Suprapubic skin (tissue), 4 donors: ENCODE measurements around the gene NOVA2. TPM values are rescaled to one million over a fixed set of nuclear protein-coding genes. Genes with fewer than 3 reads are reported as not detected.

Experiments
- DNase-seq, 2 donors: peaks; one replicate each; pipeline ENCODE4 v3.0.0-alpha.2; 2019; ENCODE audit warnings: low spot score in 2 of 2
- H3K27ac ChIP-seq: fragments of 200-600 bp; sonication (generic); one replicate; pipeline ENCODE4 v1.5.1; 2019
- H3K27me3 ChIP-seq: fragments of 200-600 bp; sonication (generic); one replicate; pipeline ENCODE4 v1.5.1; 2019
- H3K36me3 ChIP-seq: fragments of 200-600 bp; sonication (generic); one replicate; pipeline ENCODE4 v1.5.1; 2019
- H3K4me1 ChIP-seq: fragments of 200-600 bp; sonication (generic); one replicate; pipeline ENCODE4 v1.5.1; 2019
- H3K4me3 ChIP-seq: fragments of 200-600 bp; sonication (generic); one replicate; pipeline ENCODE4 v1.5.1; 2019; ENCODE audit warnings: mild to moderate bottlenecking
- H3K9me3 ChIP-seq: fragments of 200-600 bp; sonication (generic); one replicate; pipeline ENCODE4 v1.5.1; 2019
- CTCF ChIP-seq, 2 donors: fragments of 200-600 bp in 1 of 2; fragments of 450-650 bp in 1 of 2; sonication (generic) in 1 of 2; IDR thresholded peaks; one replicate each; pipeline ENCODE4 v1.5.1; 2016 to 2019; ENCODE audit warnings: antibody characterized with exemption in 2 of 2, mild to moderate bottlenecking in 1 of 2, moderate library complexity in 1 of 2
- EP300 ChIP-seq: sonication (generic); formaldehyde crosslinking; IDR thresholded peaks from one replicate; pipeline ENCODE4 v1.6.1; 2017; ENCODE audit warnings: antibody characterized with exemption
- POLR2A ChIP-seq, 2 donors: fragments of 450-650 bp; IDR thresholded peaks; one replicate each; pipeline ENCODE4 v1.6.1; 2017; ENCODE audit warnings: antibody characterized with exemption in 2 of 2, mild to moderate bottlenecking in 2 of 2, moderate library complexity in 2 of 2
- POLR2AphosphoS5 ChIP-seq, 3 donors: sonication (generic); formaldehyde crosslinking; IDR thresholded peaks; one replicate each; pipeline ENCODE4 v1.6.1; 2017; ENCODE audit warnings: antibody characterized with exemption in 3 of 3
- WGBS: methylation state at CpG from one replicate; pipeline ENCODE4 v1.1.5; 2018; 5-methylcytosine and 5-hydroxymethylcytosine counted together
- total RNA-seq, 4 donors: library from RNA; depleted of rRNA; stranded (reverse); fragments of >200 nt; gene quantifications; one replicate each; pipeline ENCODE4 v1.1.0, GENCODE V29; 2016

NOVA2 gene
- total RNA-seq, 4 donors from 2014 or later: 0.21 to 0.97 (median 0.55) TPM

- no peak for DNase-seq
- no peak overlapping the region for H3K4me3 ChIP-seq
- H3K9me3 ChIP-seq: no peaks in the 10 kb centered on the region
- WGBS: 7% methylated on average over 10 of the region's 11 CpGs
- no peak overlapping the region for H3K27ac ChIP-seq
- H3K36me3 ChIP-seq: no peaks in the 10 kb centered on the region
- no peak for TF ChIP-seq EP300
- TF ChIP-seq POLR2A (IDR thresholded peaks at IDR 0.05): no peak
- no peak for TF ChIP-seq POLR2AphosphoS5 (IDR thresholded peaks at IDR 0.05)
- no peak for TF ChIP-seq CTCF (IDR thresholded peaks at IDR 0.05)
- H3K4me1 ChIP-seq: peaks cover 21% of the 10 kb centered on the region
- peaks cover 86% of the 10 kb centered on the region for H3K27me3 ChIP-seq
These were observed 2.3 kb downstream of the NOVA2 start for GRCh38 chr19:45971260-45971902.

GRCh38 chr19:45969676-45970075 lies 4.0 kb downstream of the NOVA2 start:
- no peak for DNase-seq
- Histone ChIP-seq H3K27me3 (peaks cover 85% of the 10 kb centered on the region), H3K27ac (no peak overlapping the region), H3K4me1 (peaks cover 21% of the 10 kb centered on the region), H3K4me3 (no peak overlapping the region), H3K9me3 (no peaks in the 10 kb centered on the region), H3K36me3 (no peaks in the 10 kb centered on the region)
- TF ChIP-seq CTCF (IDR thresholded peaks at IDR 0.05) (no peak), POLR2A (IDR thresholded peaks at IDR 0.05) (no peak)
- 70% methylated on average over 5 of the region's 5 CpGs for WGBS

- 69% methylated on average over 9 of the region's 9 CpGs for WGBS
- no peaks in the 10 kb centered on the region for H3K36me3 ChIP-seq
These were observed 5.0 kb downstream of the NOVA2 start for GRCh38 chr19:45968626-45969025.

GRCh38 chr19:45967246-45967645 lies 6.4 kb downstream of the NOVA2 start:
- Histone ChIP-seq H3K9me3 (no peaks in the 10 kb centered on the region), H3K27ac (no peak overlapping the region), H3K4me1 (peaks cover 4% of the 10 kb centered on the region), H3K27me3 (peaks cover 80% of the 10 kb centered on the region), H3K36me3 (no peaks in the 10 kb centered on the region), H3K4me3 (no peak overlapping the region)
- WGBS: 76% methylated on average over 7 of the region's 7 CpGs
- DNase-seq: no peak
- TF ChIP-seq CTCF (IDR thresholded peaks at IDR 0.05): no peak
- no peak for TF ChIP-seq EP300
- no peak for TF ChIP-seq POLR2AphosphoS5 (IDR thresholded peaks at IDR 0.05)
- TF ChIP-seq POLR2A (IDR thresholded peaks at IDR 0.05): no peak

More at GRCh38 chr19:45968626-45969025, 5.0 kb downstream of the NOVA2 start:
- TF ChIP-seq POLR2A (IDR thresholded peaks at IDR 0.05) (no peak), POLR2AphosphoS5 (IDR thresholded peaks at IDR 0.05) (no peak), EP300 (no peak), CTCF (IDR thresholded peaks at IDR 0.05) (no peak)
- Histone ChIP-seq H3K27ac (no peak overlapping the region), H3K4me3 (no peak overlapping the region), H3K9me3 (no peaks in the 10 kb centered on the region), H3K4me1 (peaks cover 16% of the 10 kb centered on the region), H3K27me3 (peaks cover 79% of the 10 kb centered on the region)
- DNase-seq: no peak

GRCh38 chr19:45962021-45962420 lies 11.6 kb downstream of the NOVA2 start:
- H3K4me3 ChIP-seq: no peak overlapping the region
- H3K36me3 ChIP-seq: no peaks in the 10 kb centered on the region
- no peaks in the 10 kb centered on the region for H3K9me3 ChIP-seq
- WGBS: 82% methylated on average over 15 of the region's 15 CpGs
- no peak overlapping the region for H3K27ac ChIP-seq
- H3K27me3 ChIP-seq: peaks cover 78% of the 10 kb centered on the region
- H3K4me1 ChIP-seq: no peaks in the 10 kb centered on the region
- no peak for TF ChIP-seq POLR2A (IDR thresholded peaks at IDR 0.05)
- TF ChIP-seq CTCF (IDR thresholded peaks at IDR 0.05): no peak
- no peak for TF ChIP-seq EP300
- TF ChIP-seq POLR2AphosphoS5 (IDR thresholded peaks at IDR 0.05): no peak
- DNase-seq: no peak
